HL-60/S4 (cell line): ENCODE measurements around the gene DDX46.
"Not testable (repeated sequence)": the region's sequence is repeated elsewhere in the genome, so short reads cannot be mapped to it uniquely, and the experiment has no call there.

Source experiments
- in situ Hi-C: fragments of 300-500 bp; cut with MboI; formaldehyde crosslinking; loops from 2 replicates; pipeline ENCODE4 v1.14.3; 2022; ENCODE audit warnings: low sequenced_read_pairs

Gene DDX46, protein sequence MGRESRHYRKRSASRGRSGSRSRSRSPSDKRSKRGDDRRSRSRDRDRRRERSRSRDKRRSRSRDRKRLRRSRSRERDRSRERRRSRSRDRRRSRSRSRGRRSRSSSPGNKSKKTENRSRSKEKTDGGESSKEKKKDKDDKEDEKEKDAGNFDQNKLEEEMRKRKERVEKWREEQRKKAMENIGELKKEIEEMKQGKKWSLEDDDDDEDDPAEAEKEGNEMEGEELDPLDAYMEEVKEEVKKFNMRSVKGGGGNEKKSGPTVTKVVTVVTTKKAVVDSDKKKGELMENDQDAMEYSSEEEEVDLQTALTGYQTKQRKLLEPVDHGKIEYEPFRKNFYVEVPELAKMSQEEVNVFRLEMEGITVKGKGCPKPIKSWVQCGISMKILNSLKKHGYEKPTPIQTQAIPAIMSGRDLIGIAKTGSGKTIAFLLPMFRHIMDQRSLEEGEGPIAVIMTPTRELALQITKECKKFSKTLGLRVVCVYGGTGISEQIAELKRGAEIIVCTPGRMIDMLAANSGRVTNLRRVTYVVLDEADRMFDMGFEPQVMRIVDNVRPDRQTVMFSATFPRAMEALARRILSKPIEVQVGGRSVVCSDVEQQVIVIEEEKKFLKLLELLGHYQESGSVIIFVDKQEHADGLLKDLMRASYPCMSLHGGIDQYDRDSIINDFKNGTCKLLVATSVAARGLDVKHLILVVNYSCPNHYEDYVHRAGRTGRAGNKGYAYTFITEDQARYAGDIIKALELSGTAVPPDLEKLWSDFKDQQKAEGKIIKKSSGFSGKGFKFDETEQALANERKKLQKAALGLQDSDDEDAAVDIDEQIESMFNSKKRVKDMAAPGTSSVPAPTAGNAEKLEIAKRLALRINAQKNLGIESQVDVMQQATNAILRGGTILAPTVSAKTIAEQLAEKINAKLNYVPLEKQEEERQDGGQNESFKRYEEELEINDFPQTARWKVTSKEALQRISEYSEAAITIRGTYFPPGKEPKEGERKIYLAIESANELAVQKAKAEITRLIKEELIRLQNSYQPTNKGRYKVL

GRCh38 chr5:134758504-134759341 is at the start of gene DDX46:
DDX46 (plus strand) TSS chr5:134758779; CDS start chr5:134758939, 160 bp downstream.
- in situ Hi-C loops, result no loop called here

- in situ Hi-C loops, result no loop called here
These were observed 44.5 kb upstream of the DDX46 start for GRCh38 chr5:134714120-134714519.

GRCh38 chr5:134714541-134714940 is 44.0 kb upstream of the DDX46 start:
- in situ Hi-C loops, result no loop called here

DNA sequence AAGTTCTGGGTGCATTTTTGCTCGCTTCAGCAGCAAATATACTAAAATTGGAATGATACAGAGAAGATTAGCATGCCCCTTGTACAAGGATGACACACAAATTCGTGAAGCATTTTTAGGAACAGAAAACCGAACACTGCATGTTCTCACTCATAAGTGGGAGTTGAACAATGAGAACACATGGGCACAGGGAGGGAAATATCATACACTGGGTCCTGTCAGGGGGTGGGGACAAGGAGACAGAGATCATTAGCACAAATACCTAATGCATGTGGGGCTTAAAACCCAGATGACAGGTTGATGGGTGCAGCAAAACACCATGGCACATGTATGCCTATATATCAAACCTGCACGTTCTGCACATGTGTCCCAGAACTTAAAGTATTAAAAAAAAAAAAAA is 43.1 kb upstream of the DDX46 start:
- in situ Hi-C loops, result not testable (repeated sequence)

DNA sequence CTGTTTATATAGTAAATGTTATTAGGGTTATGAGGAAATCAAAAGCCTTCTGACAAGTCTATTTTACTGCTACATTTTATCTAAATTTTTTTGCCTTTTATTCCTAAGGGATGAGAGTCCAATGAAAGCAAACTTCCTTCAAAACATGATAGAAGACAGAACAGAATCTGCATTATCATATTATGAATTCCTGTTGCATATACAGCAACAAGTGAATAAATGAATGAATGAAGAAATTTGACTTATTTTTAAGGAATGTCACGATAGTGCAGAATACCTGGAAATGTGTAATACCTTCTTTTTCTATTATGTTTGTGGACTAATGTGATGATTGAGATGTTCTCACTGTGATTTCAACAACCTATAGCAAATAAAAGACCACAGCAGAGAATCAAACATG is 33.7 kb upstream of the DDX46 start:
- in situ Hi-C loops, result no loop called here

- in situ Hi-C loops, result no loop called here
These were observed 25.8 kb upstream of the DDX46 start for GRCh38 chr5:134732819-134733218.

DNA sequence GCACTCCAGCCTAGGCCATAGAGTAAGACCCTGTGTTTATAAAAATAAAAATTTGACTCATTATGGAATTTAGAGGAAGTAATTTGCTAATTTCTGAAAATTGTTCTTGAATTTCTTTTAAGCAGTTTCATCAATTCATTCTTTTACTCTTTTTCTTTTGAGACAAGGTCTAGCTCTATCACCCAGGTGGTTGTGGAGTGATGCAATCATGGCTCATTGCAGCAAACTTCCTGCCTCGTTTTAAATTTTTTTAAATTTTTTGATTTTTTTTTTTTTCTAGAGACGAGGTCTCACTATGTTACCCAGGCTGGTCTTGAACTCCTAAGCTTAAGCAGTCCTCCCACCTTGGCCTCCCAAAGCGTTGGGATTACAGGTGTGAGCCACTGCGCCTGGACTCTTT is 23.3 kb upstream of the DDX46 start:
- in situ Hi-C loops, result no loop called here

GRCh38 chr5:134736173-134736812 is 22.3 kb upstream of the DDX46 start:
- in situ Hi-C loops, result no loop called here

GRCh38 chr5:134738133-134738962 is 20.2 kb upstream of the DDX46 start, which contains the start of gene CAMLG:
CAMLG (plus strand) TSS chr5:134738548; CDS start chr5:134738621, 73 bp downstream.
- in situ Hi-C loops, result no loop called here

- in situ Hi-C loops, result no loop called here
These were observed 19.5 kb upstream of the DDX46 start for GRCh38 chr5:134738963-134739661.

DNA sequence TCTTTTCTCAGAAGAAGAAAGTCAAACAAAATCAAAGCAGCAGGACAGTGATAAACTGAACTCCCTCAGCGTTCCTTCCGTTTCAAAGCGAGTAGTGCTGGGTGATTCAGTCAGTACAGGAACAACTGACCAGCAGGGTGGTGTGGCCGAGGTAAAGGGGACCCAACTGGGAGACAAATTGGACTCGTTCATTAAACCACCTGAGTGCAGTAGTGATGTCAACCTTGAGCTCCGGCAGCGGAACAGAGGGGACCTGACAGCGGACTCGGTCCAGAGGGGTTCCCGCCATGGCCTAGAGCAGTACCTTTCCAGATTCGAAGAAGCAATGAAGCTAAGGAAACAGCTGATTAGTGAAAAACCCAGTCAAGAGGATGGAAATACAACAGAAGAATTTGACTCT is 17.5 kb upstream of the DDX46 start:
- in situ Hi-C loops, result no loop called here

DNA sequence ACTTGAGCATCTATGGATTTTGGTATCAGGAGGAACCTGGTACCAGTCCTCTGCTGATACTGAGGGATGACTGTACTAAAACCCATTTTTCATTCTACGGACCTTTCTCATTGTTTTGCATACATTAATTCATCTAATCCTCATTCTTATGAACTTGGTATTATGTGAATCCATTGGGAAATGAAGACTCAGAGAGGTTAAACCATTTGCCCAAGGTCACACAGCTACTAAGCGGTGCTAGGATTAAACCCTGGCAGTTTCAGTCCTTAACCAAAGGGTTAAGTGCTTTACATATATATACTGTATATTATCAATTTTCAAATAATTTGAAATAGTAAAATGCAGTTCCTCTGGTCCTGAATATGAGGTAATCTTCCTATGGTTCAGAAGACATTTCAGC is 16.4 kb upstream of the DDX46 start:
- in situ Hi-C loops, result no loop called here

GRCh38 chr5:134749415-134749814 is 9.2 kb upstream of the DDX46 start:
- in situ Hi-C loops, result no loop called here

DNA sequence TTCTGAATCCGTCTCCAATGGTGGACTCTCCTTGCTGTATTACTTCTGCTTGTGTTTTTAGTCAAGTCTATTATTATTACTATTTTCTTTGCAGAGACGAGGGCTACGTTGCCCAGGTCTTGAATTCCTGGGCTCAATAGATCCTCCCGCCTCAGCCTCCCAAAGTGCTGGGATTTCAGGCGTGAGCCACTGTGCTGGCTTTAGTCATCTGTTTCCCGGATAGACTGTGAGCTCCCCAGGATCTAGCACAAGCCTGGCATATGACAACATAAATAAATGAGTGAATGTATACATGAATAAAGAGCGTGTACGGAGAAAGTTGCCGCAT is 439 bp upstream of the DDX46 start:
- in situ Hi-C loops, result no loop called here

DNA sequence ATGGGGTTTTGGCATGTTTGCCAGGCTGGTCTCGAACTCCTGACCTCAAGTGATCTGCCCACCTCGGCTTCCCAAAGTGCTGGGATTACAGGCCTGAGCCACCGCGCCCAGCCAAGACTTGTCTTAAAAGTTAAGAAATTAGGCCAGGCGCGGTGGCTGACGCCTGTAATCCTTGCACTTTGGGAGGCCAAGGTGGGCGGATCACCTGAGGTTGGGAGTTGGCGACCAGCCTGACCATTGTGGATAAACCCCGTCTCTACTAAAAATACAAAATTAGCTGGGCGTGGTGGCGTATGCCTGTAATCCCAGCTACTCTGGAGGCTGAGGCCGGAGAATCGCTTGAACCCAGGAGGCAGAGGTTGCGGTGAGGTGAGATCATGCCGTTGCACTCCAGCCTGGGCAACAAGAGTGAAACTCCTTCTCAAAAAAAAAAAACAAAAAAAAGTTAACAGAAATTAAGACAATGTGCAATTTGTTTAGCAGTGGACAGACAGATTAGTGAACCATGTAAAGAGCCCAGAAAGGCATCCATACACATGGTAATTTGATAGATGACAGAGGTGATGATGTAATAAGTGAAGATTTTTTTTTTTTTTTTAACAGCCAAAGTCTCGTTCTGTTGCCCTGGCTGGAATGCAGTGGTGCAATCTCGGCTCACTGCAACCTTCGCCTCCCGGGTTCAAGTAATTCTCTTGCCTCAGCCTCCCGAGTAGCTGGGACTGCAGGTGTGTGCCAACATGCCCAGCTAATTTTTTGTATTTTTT is 9.1 kb downstream of the DDX46 start:
- in situ Hi-C loops, result not testable (repeated sequence)

- in situ Hi-C loops, result no loop called here
These were observed 10.6 kb downstream of the DDX46 start for GRCh38 chr5:134769206-134769605.

GRCh38 chr5:134772461-134773125 is 14.0 kb downstream of the DDX46 start:
- in situ Hi-C loops, result no loop called here

DNA sequence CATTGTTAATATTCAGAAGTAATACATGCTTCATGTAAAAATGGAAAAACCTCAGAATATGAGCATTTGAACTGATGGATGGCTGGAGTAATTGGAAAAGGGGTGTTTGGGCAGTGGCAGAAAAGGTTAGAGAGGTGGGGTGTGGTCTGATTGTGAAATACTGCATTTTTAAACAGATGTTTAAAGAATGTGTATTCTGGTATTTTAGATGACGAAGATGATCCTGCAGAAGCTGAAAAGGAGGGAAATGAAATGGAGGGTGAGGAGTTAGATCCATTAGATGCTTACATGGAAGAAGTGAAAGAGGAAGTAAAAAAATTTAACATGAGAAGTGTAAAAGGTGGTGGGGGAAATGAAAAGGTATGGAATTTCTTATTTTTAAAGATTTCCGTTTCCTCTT is 18.8 kb downstream of the DDX46 start:
- in situ Hi-C loops, result no loop called here
